Endothelial cell of umbilical vein (primary cell): ENCODE data around the gene EMC7.

Experiments
- EZH2 ChIP-seq: IDR thresholded peaks from 2 replicates; pipeline ENCODE4 v1.6.1; 2012; ENCODE audit warnings: borderline replicate concordance, low read depth, mild to moderate bottlenecking, moderate library complexity, low read length, inconsistent platforms; ENCODE audit not compliant: severe bottlenecking
- FOS ChIP-seq: IDR thresholded peaks from 2 replicates; pipeline ENCODE4 v1.6.1; 2011; ENCODE audit warnings: mild to moderate bottlenecking, low read length, moderate library complexity, borderline replicate concordance; ENCODE audit not compliant: insufficient read depth
- JUN ChIP-seq: IDR thresholded peaks from 2 replicates; pipeline ENCODE4 v1.6.1; 2011; ENCODE audit warnings: borderline replicate concordance, low read depth; ENCODE audit not compliant: insufficient read length, insufficient read depth
- MAX ChIP-seq: IDR thresholded peaks from 2 replicates; pipeline ENCODE4 v1.6.1; 2011; ENCODE audit not compliant: insufficient read depth, insufficient read length
- MYC ChIP-seq: IDR thresholded peaks from one replicate; pipeline ENCODE4 v1.6.1; 2011; ENCODE audit warnings: mild to moderate bottlenecking, low read depth, low read length
- POLR2A ChIP-seq: IDR thresholded peaks from 2 replicates; pipeline ENCODE4 v1.6.1; 2012; ENCODE audit warnings: low read depth, mild to moderate bottlenecking, control low read depth, low read length
- POLR2AphosphoS5 ChIP-seq: IDR thresholded peaks from 2 replicates; pipeline ENCODE4 v1.6.1; 2012; ENCODE audit warnings: low read depth, mild to moderate bottlenecking, control low read depth, low read length, moderate library complexity; ENCODE audit not compliant: insufficient read depth
- TF ChIP-seq, protein P1 (sequence below), 2 donors: IDR thresholded peaks; 1 replicate in 1 of 2; 2 replicates in 1 of 2; pipeline ENCODE4 v1.5.1; 2011; ENCODE audit warnings: low read length in 2 of 2, mild to moderate bottlenecking in 2 of 2, moderate library complexity in 2 of 2, control low read depth in 1 of 2, inconsistent platforms in 1 of 2, low read depth in 1 of 2; ENCODE audit not compliant: insufficient read depth in 1 of 2; ENCODE audit errors: extremely low read depth in 1 of 2

DNA sequence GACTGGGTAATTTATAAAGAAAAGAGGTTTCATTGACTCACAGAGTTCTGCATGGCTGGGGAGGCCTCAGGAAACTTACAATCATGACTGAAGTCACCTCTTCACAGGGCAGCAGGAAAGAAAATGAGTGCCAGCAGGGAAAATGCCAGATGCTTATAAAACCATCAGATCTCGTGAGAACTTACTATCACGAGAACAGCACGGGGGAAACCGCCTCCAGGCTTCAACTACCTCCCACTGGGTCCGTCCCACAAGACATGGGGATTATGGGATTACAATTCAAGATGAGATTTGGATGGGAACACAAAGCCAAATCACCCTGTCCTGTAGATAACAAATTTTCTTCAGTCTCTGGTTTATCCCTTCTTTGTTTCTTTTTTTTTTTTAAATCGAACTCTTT, 31.7 kb downstream of the EMC7 start:
- TF ChIP-seq, protein P1, sequence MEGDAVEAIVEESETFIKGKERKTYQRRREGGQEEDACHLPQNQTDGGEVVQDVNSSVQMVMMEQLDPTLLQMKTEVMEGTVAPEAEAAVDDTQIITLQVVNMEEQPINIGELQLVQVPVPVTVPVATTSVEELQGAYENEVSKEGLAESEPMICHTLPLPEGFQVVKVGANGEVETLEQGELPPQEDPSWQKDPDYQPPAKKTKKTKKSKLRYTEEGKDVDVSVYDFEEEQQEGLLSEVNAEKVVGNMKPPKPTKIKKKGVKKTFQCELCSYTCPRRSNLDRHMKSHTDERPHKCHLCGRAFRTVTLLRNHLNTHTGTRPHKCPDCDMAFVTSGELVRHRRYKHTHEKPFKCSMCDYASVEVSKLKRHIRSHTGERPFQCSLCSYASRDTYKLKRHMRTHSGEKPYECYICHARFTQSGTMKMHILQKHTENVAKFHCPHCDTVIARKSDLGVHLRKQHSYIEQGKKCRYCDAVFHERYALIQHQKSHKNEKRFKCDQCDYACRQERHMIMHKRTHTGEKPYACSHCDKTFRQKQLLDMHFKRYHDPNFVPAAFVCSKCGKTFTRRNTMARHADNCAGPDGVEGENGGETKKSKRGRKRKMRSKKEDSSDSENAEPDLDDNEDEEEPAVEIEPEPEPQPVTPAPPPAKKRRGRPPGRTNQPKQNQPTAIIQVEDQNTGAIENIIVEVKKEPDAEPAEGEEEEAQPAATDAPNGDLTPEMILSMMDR (IDR thresholded peaks at IDR 0.05; ENCODE audit: extremely low read depth in 1 of 2, insufficient read depth in 1 of 2, low read depth in 1 of 2, low read length in 2 of 2), result no peak
- no peak for TF ChIP-seq JUN
- TF ChIP-seq POLR2A, result no peak
- no peak for TF ChIP-seq EZH2
- TF ChIP-seq MAX, result no peak
- TF ChIP-seq POLR2AphosphoS5, result no peak
- TF ChIP-seq FOS, result no peak
- TF ChIP-seq MYC, result no peak
